ENCODE results near the gene KCNK17.

DNA sequence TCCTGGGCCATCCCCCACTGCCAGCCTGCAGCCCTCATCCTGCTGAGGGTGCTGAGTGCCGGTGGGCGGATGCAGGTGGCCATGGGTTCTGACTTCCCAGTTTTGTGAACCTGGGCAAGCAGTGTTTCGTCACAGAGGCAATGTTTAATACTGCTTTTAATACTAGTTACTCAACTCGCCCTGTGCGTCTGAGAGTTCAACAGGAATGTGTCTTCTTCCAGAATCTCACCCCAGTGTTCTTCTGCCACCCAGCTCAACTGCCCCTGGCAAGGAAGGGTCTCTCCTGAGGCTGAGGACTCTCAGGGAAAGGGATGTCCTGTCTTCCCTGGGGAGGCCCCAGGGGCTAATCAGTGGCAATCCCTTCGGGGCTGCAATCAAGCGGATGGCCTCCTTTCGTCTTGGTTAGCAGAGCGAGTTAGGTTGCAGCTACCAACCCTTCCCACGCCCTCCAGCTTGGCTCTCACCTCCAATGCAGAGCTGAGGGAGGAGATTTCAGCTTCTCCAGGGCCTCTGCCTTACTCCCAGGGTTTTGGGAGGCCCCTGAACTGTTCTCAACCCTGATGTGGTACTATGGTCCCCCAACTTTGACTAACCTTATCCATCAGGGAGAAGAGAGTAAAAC is 6.3 kb upstream of the KCNK17 start:
- TF ChIP-seq ZNF274 (IDR thresholded peaks at IDR 0.05; ENCODE audit: borderline replicate concordance, low read depth, low read length) (no peak), POLR2A (conservative IDR thresholded peaks at IDR 0.05) (no peak), EZH2 (IDR thresholded peaks at IDR 0.05; ENCODE audit: borderline replicate concordance, low read depth, low read length) (no peak), JUN (IDR thresholded peaks at IDR 0.05; ENCODE audit: borderline replicate concordance, low read depth, low read length) (no peak), JUN (CRISPR knock-in tag; IDR thresholded peaks at IDR 0.05; ENCODE audit: borderline replicate concordance) (no peak), EP300 (IDR thresholded peaks at IDR 0.05; ENCODE audit: low read length) (no peak), BRD4 (IDR thresholded peaks at IDR 0.05) (no peak), ZNF12 (CRISPR knock-in tag; IDR thresholded peaks at IDR 0.05) (no peak), RNF2 (IDR thresholded peaks at IDR 0.05) (no peak), TCF7L2 (IDR thresholded peaks at IDR 0.05; ENCODE audit: low read depth, low read length) (no peak), ZNF766 (CRISPR knock-in tag; conservative IDR thresholded peaks at IDR 0.05) (no peak), CREM (IDR thresholded peaks at IDR 0.05; ENCODE audit: low read depth) (no peak)
- TF ChIP-seq, protein P1, sequence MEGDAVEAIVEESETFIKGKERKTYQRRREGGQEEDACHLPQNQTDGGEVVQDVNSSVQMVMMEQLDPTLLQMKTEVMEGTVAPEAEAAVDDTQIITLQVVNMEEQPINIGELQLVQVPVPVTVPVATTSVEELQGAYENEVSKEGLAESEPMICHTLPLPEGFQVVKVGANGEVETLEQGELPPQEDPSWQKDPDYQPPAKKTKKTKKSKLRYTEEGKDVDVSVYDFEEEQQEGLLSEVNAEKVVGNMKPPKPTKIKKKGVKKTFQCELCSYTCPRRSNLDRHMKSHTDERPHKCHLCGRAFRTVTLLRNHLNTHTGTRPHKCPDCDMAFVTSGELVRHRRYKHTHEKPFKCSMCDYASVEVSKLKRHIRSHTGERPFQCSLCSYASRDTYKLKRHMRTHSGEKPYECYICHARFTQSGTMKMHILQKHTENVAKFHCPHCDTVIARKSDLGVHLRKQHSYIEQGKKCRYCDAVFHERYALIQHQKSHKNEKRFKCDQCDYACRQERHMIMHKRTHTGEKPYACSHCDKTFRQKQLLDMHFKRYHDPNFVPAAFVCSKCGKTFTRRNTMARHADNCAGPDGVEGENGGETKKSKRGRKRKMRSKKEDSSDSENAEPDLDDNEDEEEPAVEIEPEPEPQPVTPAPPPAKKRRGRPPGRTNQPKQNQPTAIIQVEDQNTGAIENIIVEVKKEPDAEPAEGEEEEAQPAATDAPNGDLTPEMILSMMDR (IDR thresholded peaks at IDR 0.05 in 2 of 3, conservative IDR thresholded peaks at IDR 0.05 in 1 of 3; ENCODE audit: insufficient read depth in 2 of 3, low read depth in 1 of 3, low read length in 3 of 3): no peak
- TF ChIP-seq, protein P2, sequence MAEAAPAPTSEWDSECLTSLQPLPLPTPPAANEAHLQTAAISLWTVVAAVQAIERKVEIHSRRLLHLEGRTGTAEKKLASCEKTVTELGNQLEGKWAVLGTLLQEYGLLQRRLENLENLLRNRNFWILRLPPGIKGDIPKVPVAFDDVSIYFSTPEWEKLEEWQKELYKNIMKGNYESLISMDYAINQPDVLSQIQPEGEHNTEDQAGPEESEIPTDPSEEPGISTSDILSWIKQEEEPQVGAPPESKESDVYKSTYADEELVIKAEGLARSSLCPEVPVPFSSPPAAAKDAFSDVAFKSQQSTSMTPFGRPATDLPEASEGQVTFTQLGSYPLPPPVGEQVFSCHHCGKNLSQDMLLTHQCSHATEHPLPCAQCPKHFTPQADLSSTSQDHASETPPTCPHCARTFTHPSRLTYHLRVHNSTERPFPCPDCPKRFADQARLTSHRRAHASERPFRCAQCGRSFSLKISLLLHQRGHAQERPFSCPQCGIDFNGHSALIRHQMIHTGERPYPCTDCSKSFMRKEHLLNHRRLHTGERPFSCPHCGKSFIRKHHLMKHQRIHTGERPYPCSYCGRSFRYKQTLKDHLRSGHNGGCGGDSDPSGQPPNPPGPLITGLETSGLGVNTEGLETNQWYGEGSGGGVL (CRISPR knock-in tag; IDR thresholded peaks at IDR 0.05): no peak

Data from K562 (cell line).